Kidney (tissue), 22 donors: ENCODE results near the gene ZSWIM8. TPM values are rescaled to one million over a fixed set of nuclear protein-coding genes. Genes with fewer than 3 reads are reported as not detected.
"Not testable (repeated sequence)": the region's sequence is repeated elsewhere in the genome, so short reads cannot be mapped to it uniquely, and the experiment has no call there.

Source experiments
- DNase-seq, 5 donors: peaks; one replicate each; pipeline ENCODE4 v3.0.0-alpha.2; 2013 to 2020
- FAIRE-seq: peaks from 2 replicates; lab custom pipeline; 2012; peaks lifted over from hg19 to GRCh38; lab: Jason Lieb, UNC
- H3K27ac ChIP-seq, 2 donors: one replicate each; pipeline ENCODE4 v1.7.0; 2013; ENCODE audit warnings: low read depth in 2 of 2, low read length in 2 of 2, inconsistent platforms in 1 of 2
- H3K27me3 ChIP-seq: one replicate; pipeline ENCODE4 v1.7.1; 2013; ENCODE audit warnings: low read length, inconsistent platforms; ENCODE audit not compliant: control insufficient read depth, insufficient read depth
- H3K36me3 ChIP-seq, 3 donors: one replicate each; pipeline versions ENCODE4 v1.7.0 to v1.7.1; 2013; ENCODE audit warnings: low read length in 3 of 3, control low read depth in 1 of 3, inconsistent platforms in 1 of 3; ENCODE audit not compliant: insufficient read depth in 3 of 3, control insufficient read depth in 2 of 3
- H3K4me1 ChIP-seq, 3 donors: one replicate each; pipeline versions ENCODE4 v1.7.0 to v1.7.1; 2013; ENCODE audit warnings: low read length in 3 of 3, inconsistent platforms in 1 of 3, low read depth in 1 of 3; ENCODE audit not compliant: control insufficient read depth in 2 of 3, insufficient read depth in 2 of 3
- H3K4me3 ChIP-seq, 3 donors: one replicate each; pipeline versions ENCODE4 v1.7.0 to v1.8.1; 2013; ENCODE audit warnings: low read length in 3 of 3, control low read depth in 1 of 3, inconsistent platforms in 1 of 3
- H3K9ac ChIP-seq, 3 donors: one replicate each; pipeline versions ENCODE4 v1.7.0 to v1.7.1; 2013; ENCODE audit warnings: low read length in 3 of 3, control low read depth in 1 of 3, inconsistent platforms in 1 of 3
- H3K9me3 ChIP-seq, 3 donors: one replicate each; pipeline versions ENCODE4 v1.7.0 to v1.7.1; 2013; ENCODE audit warnings: low read length in 3 of 3, control low read depth in 1 of 3, inconsistent platforms in 1 of 3; ENCODE audit not compliant: control insufficient read depth in 2 of 3, insufficient read depth in 1 of 3
- CTCF ChIP-seq: IDR thresholded peaks from 3 replicates; pipeline ENCODE4 v1.5.1; 2012; ENCODE audit warnings: mild to moderate bottlenecking, moderate library complexity, borderline replicate concordance; ENCODE audit not compliant: insufficient read depth; ENCODE audit errors: extremely low read depth
- intact Hi-C: fragments of 100-400 bp; cut with DNase I; formaldehyde crosslinking; loops from one replicate; pipeline ENCODE4 v1.11.1; 2022
- long read RNA-seq, 10 donors: library from polyadenylated mRNA in 1 of 10; unstranded in 1 of 10; transcript quantifications; one replicate each; pipeline ENCODE4 v2.0.0 and lab custom pipeline, GENCODE V29; 2021 to 2026
- polyA plus RNA-seq: library from polyadenylated mRNA; stranded (reverse); fragments of 350-450 nt; fragmentation: Illumina TruSeq; extraction: RNeasy Lipid Tissue Mini Kit (QIAGEN cat#74804); gene quantifications from one replicate; pipeline ENCODE4 v1.2.3, GENCODE V29; 2014; ENCODE audit warnings: low read depth, low replicate concordance; ENCODE audit not compliant: insufficient read depth
- total RNA-seq: library from RNA; stranded (reverse); fragmentation: NEBNext Ultra II Directional; extraction: Animal tissue kit (Norgen Biotek cat#: 25700); gene quantifications from one replicate; pipeline ENCODE4 v1.2.1, GENCODE V29; 2021
- donor health status: control.
- donor health status: control.
- donor health status: control.
- donor health status: control.
- donor health status: control.
- donor health status: DM: yes; HTN: yes; CAD: no.
- donor health status: Normal renal cell carcinoma (clear cell type).

Gene ZSWIM8
- 91.8 TPM for total RNA-seq
- polyA plus RNA-seq, result 96.7 TPM
- long read RNA-seq, donor 1, partial matches to known transcripts, result 6 of 12 reads
- long read RNA-seq, donor 1, other reads (novel, unspliced or antisense), result 0 of 12 reads
- long read RNA-seq, donor 2, full-length matches to known transcripts, result 12 of 24 reads
- long read RNA-seq, donor 2, partial matches to known transcripts, result 12 of 24 reads
- long read RNA-seq, donor 2, other reads (novel, unspliced or antisense), result 0 of 24 reads
- long read RNA-seq, donor 3, transcript ZSWIM8-209 (2 exons, 466 nt), result major isoform, 8 of 11 reads
- long read RNA-seq, donor 3, partial matches to known transcripts, result 0 of 11 reads
- long read RNA-seq, donor 3, other reads (novel, unspliced or antisense), result 0 of 11 reads
- long read RNA-seq, donor 4, full-length matches to known transcripts, result 11 of 11 reads
- long read RNA-seq, donor 4, partial matches to known transcripts, result 0 of 11 reads
- long read RNA-seq, donor 4, other reads (novel, unspliced or antisense), result 0 of 11 reads
- long read RNA-seq, donor 5, result 0 reads
- long read RNA-seq, donor 6, partial matches to known transcripts, result 0 of 1 reads
- long read RNA-seq, donor 6, other reads (novel, unspliced or antisense), result 0 of 1 reads
- long read RNA-seq, donor 7, transcript ZSWIM8-209 (2 exons, 466 nt), result major isoform, 6 of 27 reads
- long read RNA-seq, donor 7, partial matches to known transcripts, result 14 of 27 reads
- long read RNA-seq, donor 7, other reads (novel, unspliced or antisense), result 6 of 27 reads
- long read RNA-seq, donor 8, partial matches to known transcripts, result 0 of 1 reads
- long read RNA-seq, donor 8, other reads (novel, unspliced or antisense), result 0 of 1 reads
- long read RNA-seq, donor 9, partial matches to known transcripts, result 0 of 4 reads
- long read RNA-seq, donor 9, other reads (novel, unspliced or antisense), result 0 of 4 reads
- long read RNA-seq, donor 10, partial matches to known transcripts, result 0 of 5 reads
- long read RNA-seq, donor 10, other reads (novel, unspliced or antisense), result 0 of 5 reads

GRCh38 chr10:73785211-73785720, at the start of gene ZSWIM8:
TSS of gene ZSWIM8 (plus strand) at chr10:73785606. CDS start at chr10:73785879, 273 bp downstream.
- Histone ChIP-seq H3K4me3 (peak within 1 kb of the TSS; percentile 74 to 91 (median 80)), H3K27ac (peak within 1 kb of the TSS; percentile 90 to 93), H3K9ac (peak within 1 kb of the TSS; percentile 82 to 91 (median 88)), H3K27me3 (no peaks in the 10 kb centered on the region), H3K4me1 (peaks cover 2 to 23% (median 7%) of the 10 kb centered on the region in 3 donors), H3K9me3 (no peaks in the 10 kb centered on the region), H3K36me3 (peaks cover 0 to 14% (median 14%) of the 10 kb centered on the region in 3 donors)
- intact Hi-C loops, result no loop called here
- TF ChIP-seq CTCF, result no peak
- DNase-seq (peak; percentile 92 to 99 (median 97)), FAIRE-seq (peak; percentile 65)

DNA sequence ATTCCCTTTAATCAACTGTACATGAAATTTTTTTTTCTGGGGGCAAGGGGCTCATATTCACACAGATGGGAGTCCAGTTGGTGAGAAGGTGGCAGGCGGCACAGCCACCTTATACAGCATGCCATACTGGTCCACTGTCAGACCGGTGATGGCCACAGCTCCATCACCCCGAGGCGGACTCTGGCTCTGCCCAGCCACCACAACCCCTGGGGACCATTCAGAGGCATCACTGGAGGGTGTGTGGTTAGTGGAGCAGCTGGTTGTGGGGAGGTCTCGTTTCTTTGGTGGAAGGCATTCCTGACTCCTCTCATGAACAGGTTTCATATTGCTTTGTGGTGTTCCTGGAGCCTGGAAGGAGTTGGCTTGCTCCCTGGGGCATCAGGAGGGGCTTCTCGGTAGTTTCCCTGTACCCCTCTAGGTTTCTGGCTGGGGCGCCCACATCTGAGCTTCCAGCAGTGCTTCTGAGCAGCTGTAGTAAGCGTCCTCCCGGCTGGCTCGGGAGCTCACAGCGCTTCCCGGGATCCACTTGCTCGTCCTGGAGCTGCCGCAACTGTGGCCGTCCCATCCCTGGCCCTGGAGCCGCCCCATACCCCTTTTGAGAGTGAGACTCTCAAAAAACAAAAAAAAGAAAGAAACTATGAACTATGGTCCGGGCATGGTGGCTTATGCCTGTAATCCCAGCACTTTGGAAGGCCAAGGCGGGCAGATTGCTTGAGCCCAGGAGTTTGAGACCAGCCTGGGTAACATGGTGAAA, 44.7 kb upstream of the ZSWIM8 start:
- H3K27ac ChIP-seq, H3K36me3 ChIP-seq, H3K9me3 ChIP-seq, DNase-seq, H3K4me1 ChIP-seq, H3K27me3 ChIP-seq, H3K9ac ChIP-seq, intact Hi-C loops, FAIRE-seq, H3K4me3 ChIP-seq: not testable (repeated sequence)

GRCh38 chr10:73742454-73742734, 43.0 kb upstream of the ZSWIM8 start:
- no peaks in the 10 kb centered on the region for H3K36me3 ChIP-seq
- H3K9ac ChIP-seq, result no peak overlapping the region
- H3K27me3 ChIP-seq, result no peaks in the 10 kb centered on the region
- intact Hi-C loops, result no loop called here
- TF ChIP-seq CTCF, result no peak
- DNase-seq, result no peak
- FAIRE-seq, result no peak
- H3K27ac ChIP-seq, result no peak overlapping the region
- H3K4me3 ChIP-seq, result no peak overlapping the region
- H3K9me3 ChIP-seq, result no peaks in the 10 kb centered on the region
- peaks cover 6 to 9% (median 8%) of the 10 kb centered on the region in 3 donors for H3K4me1 ChIP-seq
